Measurements from ENCODE around the gene HOMER1. TPM values are rescaled to one million over a fixed set of nuclear protein-coding genes. Genes with fewer than 3 reads are reported as not detected.

Gene HOMER1
- total and polyA plus RNA-seq, 2 of the 13 experiments (the other 11 are each of a cell fraction or from before 2014, with no cell fraction given) = 5.3 to 24.8 TPM

- Histone ChIP-seq H3K36me3 (replicated peaks in 1 of 2; ENCODE audit: control insufficient read depth in 1 of 2, insufficient read depth in 2 of 2, low read length in 2 of 2) (peaks cover 0 to 3% of the 10 kb centered on the region in 2 experiments; a peak in 2 of 5 replicates), H3K9me3 (ENCODE audit: low read length) (no peaks in the 10 kb centered on the region), H3K79me2 (ENCODE audit: insufficient read depth, low read length) (peaks cover 43% of the 10 kb centered on the region), H4K20me1 (ENCODE audit: insufficient read depth, low read length) (peaks cover 3% of the 10 kb centered on the region; the same call in 1 of the 2 replicates), H3K9ac (ENCODE audit: insufficient read depth, low read depth, low read length) (no peak overlapping the region), H3K4me2 (ENCODE audit: low read depth, low read length) (no peak overlapping the region), H2AFZ (ENCODE audit: low read length) (no peak overlapping the region), H3K27ac (ENCODE audit: extremely low read length, insufficient read depth, low read length) (no peak overlapping the region), H3K27me3 (ENCODE audit: control insufficient read depth in 1 of 2, insufficient read depth in 2 of 2, low read length in 2 of 2) (no peaks in the 10 kb centered on the region), H3K4me3 (replicated peaks in 1 of 3; ENCODE audit: insufficient read depth in 1 of 3, low read depth in 2 of 3, low read length in 3 of 3) (no peak overlapping the region), H3K4me1 (ENCODE audit: insufficient read depth, low read length) (peaks cover 5% of the 10 kb centered on the region; the same call in 1 of the 2 replicates)
- WGBS (ENCODE audit: low lambda C conversion rate) = 100% methylated on average over 1 of the region's 1 CpG
- intact Hi-C loops (cut with micrococcal nuclease; ENCODE audit: unreplicated experiment) (no loop called here), in situ Hi-C loops (cut with HindIII; ENCODE audit: extremely low pct_ligation_motif_present, low pct_unique_long_range_greater_than_20kb) (no loop called here)
- ATAC-seq (no peak), DNase-seq (ENCODE audit: low spot score) (no peak), FAIRE-seq (no peak)
- ChIA-PET POLR2A (no interaction called here), CTCF (ENCODE audit: low intra/inter-chr PET ratio, low total read pairs) (no interaction called here)
- no TSS peak for BruUV-seq (replicated peaks)
- TF ChIP-seq ZNF138 (CRISPR knock-in tag; IDR thresholded peaks at IDR 0.05; ENCODE audit: low read depth) (no peak), NR2F6 (IDR thresholded peaks at IDR 0.05) (peak; percentile 64; the same call in 1 of the 2 replicates), NR2F6 (CRISPR knock-in tag; IDR thresholded peaks at IDR 0.05) (0 out of 2 replicates have a peak, but pooled peaks have one; percentile 32)
Measured at GRCh38 chr5:79489773-79490172, 24.2 kb downstream of the HOMER1 start.

DNA sequence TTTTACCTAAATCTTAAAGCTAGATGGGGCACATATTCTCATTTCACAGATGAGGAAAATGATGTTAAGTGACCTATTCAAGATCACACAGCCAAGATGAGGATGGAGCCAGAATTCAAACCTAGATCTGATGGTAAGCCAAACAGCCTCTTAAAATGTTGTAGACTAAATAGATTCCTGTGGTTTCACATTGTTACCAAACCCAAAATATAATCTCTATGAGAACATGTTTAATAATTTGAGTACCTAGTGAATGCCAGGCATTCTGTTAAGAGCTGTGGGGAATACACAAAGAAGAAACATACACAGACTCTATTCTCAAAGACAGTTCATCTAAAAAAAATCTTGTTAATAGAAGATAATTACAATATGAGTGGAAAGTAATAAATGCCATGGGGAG lies 25.2 kb downstream of the HOMER1 start:
- H3K9me3 ChIP-seq (ENCODE audit: low read length) = no peaks in the 10 kb centered on the region
- CTCF ChIA-PET (ENCODE audit: low intra/inter-chr PET ratio, low total read pairs) = no interaction called here
- in situ Hi-C loops (cut with HindIII; ENCODE audit: extremely low pct_ligation_motif_present, low pct_unique_long_range_greater_than_20kb) = no loop called here
- H4K20me1 ChIP-seq (ENCODE audit: insufficient read depth, low read length) = peaks cover 3% of the 10 kb centered on the region; the same call in 1 of the 2 replicates
- H3K27me3 ChIP-seq (ENCODE audit: control insufficient read depth in 1 of 2, insufficient read depth in 2 of 2, low read length in 2 of 2) = no peaks in the 10 kb centered on the region
- no peak for FAIRE-seq
- no peak overlapping the region for H3K4me3 ChIP-seq (replicated peaks in 1 of 3; ENCODE audit: insufficient read depth in 1 of 3, low read depth in 2 of 3, low read length in 3 of 3)
- TF ChIP-seq RBM22 (optimal IDR thresholded peaks at IDR 0.05; ENCODE audit: low read length) (no peak), BRD4 (CRISPR knock-in tag; IDR thresholded peaks at IDR 0.05) (no peak)
- POLR2A ChIA-PET = interaction anchor here (1.1 kb wide), 1 partner anchor 25 kb away, joined by 3 read pairs; the partner anchor contains the start of gene HOMER1
- no peak for ATAC-seq
- H3K9ac ChIP-seq (ENCODE audit: insufficient read depth, low read depth, low read length) = no peak overlapping the region
- H3K4me2 ChIP-seq (ENCODE audit: low read depth, low read length) = no peak overlapping the region
- no peak overlapping the region for H2AFZ ChIP-seq (ENCODE audit: low read length)
- H3K36me3 ChIP-seq (replicated peaks in 1 of 2; ENCODE audit: control insufficient read depth in 1 of 2, insufficient read depth in 2 of 2, low read length in 2 of 2) = peaks cover 0 to 3% of the 10 kb centered on the region in 2 experiments; a peak in 2 of 5 replicates
- H3K27ac ChIP-seq (ENCODE audit: extremely low read length, insufficient read depth, low read length) = no peak overlapping the region
- H3K79me2 ChIP-seq (ENCODE audit: insufficient read depth, low read length) = peaks cover 45% of the 10 kb centered on the region
- peaks cover 5% of the 10 kb centered on the region; the same call in 1 of the 2 replicates for H3K4me1 ChIP-seq (ENCODE audit: insufficient read depth, low read length)
- intact Hi-C loops (cut with micrococcal nuclease; ENCODE audit: unreplicated experiment) = no loop called here
- no TSS peak for BruUV-seq (replicated peaks)
- DNase-seq (ENCODE audit: low spot score) = no peak
